SK-N-SH (cell line): Measurements from ENCODE around the gene CCDC57.

ENCODE experiments used
- ELF1 ChIP-seq: IDR thresholded peaks from 2 replicates; pipeline ENCODE4 v1.4.0; 2012
- EZH2phosphoT487 ChIP-seq: fragments of 200-600 bp; sonication (generic); IDR thresholded peaks from 2 replicates; pipeline ENCODE4 v1.6.1; 2017; ENCODE audit warnings: low read depth, mixed run types, mild to moderate bottlenecking, antibody characterized with exemption, moderate library complexity, borderline replicate concordance
- FOXM1 ChIP-seq: IDR thresholded peaks from 2 replicates; pipeline ENCODE4 v1.4.0; 2012; ENCODE audit warnings: low read depth, mild to moderate bottlenecking
- SIN3A ChIP-seq: IDR thresholded peaks from 2 replicates; pipeline ENCODE4 v1.6.1; 2012; ENCODE audit warnings: low read depth, mild to moderate bottlenecking, low read length, moderate library complexity, borderline replicate concordance
- TAF1 ChIP-seq: IDR thresholded peaks from 2 replicates; pipeline ENCODE4 v1.6.1; 2012; ENCODE audit warnings: low read depth, mild to moderate bottlenecking, low read length, moderate library complexity, borderline replicate concordance
- YY1 ChIP-seq: IDR thresholded peaks from 2 replicates; pipeline ENCODE4 v1.4.0; 2012; ENCODE audit warnings: low read depth, mild to moderate bottlenecking
- TF ChIP-seq, protein P1 (sequence below): fragments of 200-600 bp; sonication (generic); IDR thresholded peaks from 2 replicates; pipeline ENCODE4 v1.6.1; 2017; ENCODE audit warnings: antibody characterized with exemption, mild to moderate bottlenecking, moderate library complexity
- TF ChIP-seq, protein P2 (sequence below): IDR thresholded peaks from 2 replicates; pipeline ENCODE4 v1.4.0; 2012; ENCODE audit warnings: low read depth, borderline replicate concordance

DNA sequence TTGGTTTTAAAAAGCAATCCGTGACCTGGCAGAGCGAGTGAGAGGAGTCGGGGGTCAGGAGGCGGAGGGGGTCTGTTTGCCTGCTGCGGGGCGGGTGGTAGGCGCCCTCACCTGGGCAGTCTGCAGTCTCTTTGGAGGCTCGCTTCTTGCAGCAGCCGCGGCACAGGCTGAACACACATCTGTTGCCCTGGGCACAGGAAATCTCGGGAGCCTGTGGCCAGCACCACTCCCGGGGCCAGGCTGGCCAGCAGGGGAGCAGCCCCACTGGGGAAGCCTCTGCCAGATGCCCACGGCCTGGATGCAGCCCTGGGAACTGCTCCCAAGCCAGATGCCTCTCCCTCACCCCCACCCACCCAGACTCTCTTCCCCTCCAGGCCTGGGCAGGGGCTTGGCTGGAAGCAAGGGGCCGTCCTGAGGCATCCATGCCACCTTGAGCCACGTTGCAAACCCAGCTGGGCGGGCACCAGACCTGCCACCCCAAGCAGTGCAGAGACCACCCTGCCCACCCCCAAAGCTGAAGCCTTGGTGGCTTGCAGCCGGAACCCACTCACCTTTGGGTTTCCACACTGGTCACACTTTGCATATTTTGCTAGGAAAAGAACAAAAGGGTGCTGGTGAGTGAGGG is 154.3 kb downstream of the CCDC57 start:
- TF ChIP-seq SIN3A (no peak), FOXM1 (no peak), TAF1 (no peak), ELF1 (no peak), YY1 (no peak), EZH2phosphoT487 (no peak)
- TF ChIP-seq, protein P1, sequence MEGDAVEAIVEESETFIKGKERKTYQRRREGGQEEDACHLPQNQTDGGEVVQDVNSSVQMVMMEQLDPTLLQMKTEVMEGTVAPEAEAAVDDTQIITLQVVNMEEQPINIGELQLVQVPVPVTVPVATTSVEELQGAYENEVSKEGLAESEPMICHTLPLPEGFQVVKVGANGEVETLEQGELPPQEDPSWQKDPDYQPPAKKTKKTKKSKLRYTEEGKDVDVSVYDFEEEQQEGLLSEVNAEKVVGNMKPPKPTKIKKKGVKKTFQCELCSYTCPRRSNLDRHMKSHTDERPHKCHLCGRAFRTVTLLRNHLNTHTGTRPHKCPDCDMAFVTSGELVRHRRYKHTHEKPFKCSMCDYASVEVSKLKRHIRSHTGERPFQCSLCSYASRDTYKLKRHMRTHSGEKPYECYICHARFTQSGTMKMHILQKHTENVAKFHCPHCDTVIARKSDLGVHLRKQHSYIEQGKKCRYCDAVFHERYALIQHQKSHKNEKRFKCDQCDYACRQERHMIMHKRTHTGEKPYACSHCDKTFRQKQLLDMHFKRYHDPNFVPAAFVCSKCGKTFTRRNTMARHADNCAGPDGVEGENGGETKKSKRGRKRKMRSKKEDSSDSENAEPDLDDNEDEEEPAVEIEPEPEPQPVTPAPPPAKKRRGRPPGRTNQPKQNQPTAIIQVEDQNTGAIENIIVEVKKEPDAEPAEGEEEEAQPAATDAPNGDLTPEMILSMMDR: no peak
- TF ChIP-seq, protein P2, sequence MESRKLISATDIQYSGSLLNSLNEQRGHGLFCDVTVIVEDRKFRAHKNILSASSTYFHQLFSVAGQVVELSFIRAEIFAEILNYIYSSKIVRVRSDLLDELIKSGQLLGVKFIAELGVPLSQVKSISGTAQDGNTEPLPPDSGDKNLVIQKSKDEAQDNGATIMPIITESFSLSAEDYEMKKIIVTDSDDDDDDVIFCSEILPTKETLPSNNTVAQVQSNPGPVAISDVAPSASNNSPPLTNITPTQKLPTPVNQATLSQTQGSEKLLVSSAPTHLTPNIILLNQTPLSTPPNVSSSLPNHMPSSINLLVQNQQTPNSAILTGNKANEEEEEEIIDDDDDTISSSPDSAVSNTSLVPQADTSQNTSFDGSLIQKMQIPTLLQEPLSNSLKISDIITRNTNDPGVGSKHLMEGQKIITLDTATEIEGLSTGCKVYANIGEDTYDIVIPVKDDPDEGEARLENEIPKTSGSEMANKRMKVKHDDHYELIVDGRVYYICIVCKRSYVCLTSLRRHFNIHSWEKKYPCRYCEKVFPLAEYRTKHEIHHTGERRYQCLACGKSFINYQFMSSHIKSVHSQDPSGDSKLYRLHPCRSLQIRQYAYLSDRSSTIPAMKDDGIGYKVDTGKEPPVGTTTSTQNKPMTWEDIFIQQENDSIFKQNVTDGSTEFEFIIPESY: no peak
